Mammary epithelial cell (primary cell): ENCODE results near the gene PGBD5.

Experiments
- EZH2 ChIP-seq: IDR thresholded peaks from 2 replicates; pipeline ENCODE4 v1.6.1; 2012; ENCODE audit warnings: low read length, inconsistent platforms, borderline replicate concordance
- TF ChIP-seq, protein P1 (sequence below), 2 donors: IDR thresholded peaks in 1 of 2; conservative IDR thresholded peaks in 1 of 2; 2 replicates each; pipeline ENCODE4 v1.5.1; 2011 to 2012; ENCODE audit warnings: inconsistent platforms in 2 of 2, low read length in 2 of 2, mild to moderate bottlenecking in 2 of 2, control low read depth in 1 of 2, low read depth in 1 of 2; ENCODE audit not compliant: insufficient read depth in 1 of 2; ENCODE audit errors: extremely low read depth in 1 of 2

DNA sequence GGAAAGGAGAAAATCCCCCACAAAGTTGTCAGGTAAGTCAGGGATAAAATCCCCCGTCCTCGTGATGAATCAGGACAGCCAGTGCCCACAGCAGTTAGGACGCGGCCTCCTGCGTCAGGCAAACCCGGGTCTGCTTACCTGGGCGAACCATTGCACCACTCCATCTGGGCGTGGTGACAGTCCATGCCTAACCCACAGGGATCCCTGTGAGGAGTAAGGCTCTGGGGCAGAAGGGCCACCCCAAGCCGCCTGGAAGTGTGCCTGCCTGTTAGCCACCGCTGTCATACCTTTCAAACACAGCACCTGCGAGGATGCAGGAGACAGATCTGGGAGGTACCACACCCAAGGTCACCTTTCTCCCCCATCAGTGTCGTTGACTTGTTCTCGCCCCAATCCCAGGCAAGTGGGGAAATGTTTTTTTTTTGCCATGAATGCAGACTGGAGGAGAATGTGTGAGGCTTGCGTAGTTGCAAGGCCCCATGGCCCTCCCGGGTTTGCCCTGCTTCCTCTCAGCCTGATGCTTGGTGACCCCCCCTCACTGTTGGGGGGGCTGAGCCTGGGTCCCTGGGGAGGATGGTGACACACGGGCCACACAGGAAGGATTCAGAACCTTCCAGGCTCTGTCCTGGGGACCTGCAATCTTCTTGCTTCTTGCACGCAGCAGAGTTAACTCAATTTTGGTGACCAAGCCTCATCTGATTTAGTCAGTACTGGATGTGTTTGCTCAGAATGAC lies 107.0 kb downstream of the PGBD5 start:
- TF ChIP-seq, protein P1, sequence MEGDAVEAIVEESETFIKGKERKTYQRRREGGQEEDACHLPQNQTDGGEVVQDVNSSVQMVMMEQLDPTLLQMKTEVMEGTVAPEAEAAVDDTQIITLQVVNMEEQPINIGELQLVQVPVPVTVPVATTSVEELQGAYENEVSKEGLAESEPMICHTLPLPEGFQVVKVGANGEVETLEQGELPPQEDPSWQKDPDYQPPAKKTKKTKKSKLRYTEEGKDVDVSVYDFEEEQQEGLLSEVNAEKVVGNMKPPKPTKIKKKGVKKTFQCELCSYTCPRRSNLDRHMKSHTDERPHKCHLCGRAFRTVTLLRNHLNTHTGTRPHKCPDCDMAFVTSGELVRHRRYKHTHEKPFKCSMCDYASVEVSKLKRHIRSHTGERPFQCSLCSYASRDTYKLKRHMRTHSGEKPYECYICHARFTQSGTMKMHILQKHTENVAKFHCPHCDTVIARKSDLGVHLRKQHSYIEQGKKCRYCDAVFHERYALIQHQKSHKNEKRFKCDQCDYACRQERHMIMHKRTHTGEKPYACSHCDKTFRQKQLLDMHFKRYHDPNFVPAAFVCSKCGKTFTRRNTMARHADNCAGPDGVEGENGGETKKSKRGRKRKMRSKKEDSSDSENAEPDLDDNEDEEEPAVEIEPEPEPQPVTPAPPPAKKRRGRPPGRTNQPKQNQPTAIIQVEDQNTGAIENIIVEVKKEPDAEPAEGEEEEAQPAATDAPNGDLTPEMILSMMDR (conservative IDR thresholded peaks at IDR 0.05 in 1 of 2, IDR thresholded peaks at IDR 0.05 in 1 of 2; ENCODE audit: extremely low read depth in 1 of 2, insufficient read depth in 1 of 2, low read depth in 1 of 2, low read length in 2 of 2) = no peak
- no peak for TF ChIP-seq EZH2
